ENCODE measurements around the gene CAMK2B.

The CAMK2B gene

GRCh38 chr7:44229546-44230105 is 95.8 kb downstream of the CAMK2B start:
- no peak for DNase-seq (ENCODE audit: low spot score)

- no peak for DNase-seq (ENCODE audit: low spot score)
Observed at GRCh38 chr7:44228571-44229350, 96.6 kb downstream of the CAMK2B start.

GRCh38 chr7:44227911-44228310 is 97.5 kb downstream of the CAMK2B start:
- no peak for DNase-seq (ENCODE audit: low spot score)

GRCh38 chr7:44226396-44226753 is 99.0 kb downstream of the CAMK2B start:
- DNase-seq (ENCODE audit: low spot score): no peak

GRCh38 chr7:44225566-44226395 is 99.6 kb downstream of the CAMK2B start:
- DNase-seq (ENCODE audit: low spot score): no peak

GRCh38 chr7:44224974-44225565 is 100.3 kb downstream of the CAMK2B start:
- DNase-seq (ENCODE audit: low spot score): no peak

- no peak for DNase-seq (ENCODE audit: low spot score)
Observed at GRCh38 chr7:44224080-44224973, 101.1 kb downstream of the CAMK2B start.

GRCh38 chr7:44223362-44224079 is 101.9 kb downstream of the CAMK2B start:
- no peak for DNase-seq (ENCODE audit: low spot score)

GRCh38 chr7:44222776-44223261 is 102.6 kb downstream of the CAMK2B start:
- DNase-seq (ENCODE audit: low spot score): no peak

- DNase-seq (ENCODE audit: low spot score): no peak
Observed at GRCh38 chr7:44222074-44222473, 103.3 kb downstream of the CAMK2B start.

- DNase-seq (ENCODE audit: low spot score): no peak
Observed at GRCh38 chr7:44221231-44221791, 104.1 kb downstream of the CAMK2B start.

GRCh38 chr7:44220358-44221112 is 104.9 kb downstream of the CAMK2B start:
- no peak for DNase-seq (ENCODE audit: low spot score)

GRCh38 chr7:44220046-44220357 is 105.4 kb downstream of the CAMK2B start:
- no peak for DNase-seq (ENCODE audit: low spot score)

- DNase-seq (ENCODE audit: low spot score): no peak
Observed at GRCh38 chr7:44219371-44220045, 105.9 kb downstream of the CAMK2B start.

- no peak for DNase-seq (ENCODE audit: low spot score)
Observed at GRCh38 chr7:44218418-44219201, 106.8 kb downstream of the CAMK2B start.

- DNase-seq (ENCODE audit: low spot score): no peak
Observed at GRCh38 chr7:44217852-44218402, 107.5 kb downstream of the CAMK2B start.

- DNase-seq (ENCODE audit: low spot score): no peak
Observed at GRCh38 chr7:44217223-44217714, 108.1 kb downstream of the CAMK2B start.

Data from CD4-positive, alpha-beta T cell treated with Interleukin-15 for 4 hours (primary cell).